Smooth muscle cell (in vitro differentiated cells): ENCODE measurements around the gene LARGE1. TPM values are rescaled to one million over a fixed set of nuclear protein-coding genes. Genes with fewer than 3 reads are reported as not detected.

ENCODE experiments used
- DNase-seq: peaks from one replicate; lab custom pipeline; 2025; ENCODE audit not compliant: unreplicated experiment; lab: John Stamatoyannopoulos, UW
- H2AFZ ChIP-seq: fragments of 200-600 bp; sonication (generic); 2 replicates; pipeline ENCODE4 v1.6.0; 2016; ENCODE audit warnings: antibody characterized with exemption, low read depth, mild to moderate bottlenecking
- H3F3A ChIP-seq: fragments of 200-600 bp; sonication (generic); 2 replicates; pipeline ENCODE4 v1.6.0; 2017; ENCODE audit warnings: antibody characterized with exemption, low read depth
- H3K27ac ChIP-seq: fragments of 200-600 bp; sonication (generic); 2 replicates; pipeline ENCODE4 v1.5.1; 2016; ENCODE audit warnings: low read depth, mild to moderate bottlenecking
- H3K27me3 ChIP-seq: fragments of 200-600 bp; sonication (generic); 2 replicates; pipeline ENCODE4 v1.6.1; 2016; ENCODE audit warnings: low read depth, mild to moderate bottlenecking
- H3K36me3 ChIP-seq: fragments of 200-600 bp; sonication (generic); 2 replicates; pipeline ENCODE4 v1.5.1; 2016; ENCODE audit warnings: low read depth
- H3K4me1 ChIP-seq: fragments of 200-600 bp; sonication (generic); 2 replicates; pipeline ENCODE4 v1.5.1; 2016; ENCODE audit warnings: low read depth
- H3K4me2 ChIP-seq: fragments of 200-600 bp; sonication (generic); 2 replicates; pipeline ENCODE4 v1.6.0; 2016; ENCODE audit warnings: mild to moderate bottlenecking
- H3K4me3 ChIP-seq: fragments of 200-600 bp; sonication (generic); 2 replicates; pipeline ENCODE4 v1.5.1; 2016; ENCODE audit warnings: mild to moderate bottlenecking
- H3K79me2 ChIP-seq: fragments of 200-600 bp; sonication (generic); 2 replicates; pipeline ENCODE4 v1.6.0; 2016; ENCODE audit warnings: low read depth, mild to moderate bottlenecking
- H3K9ac ChIP-seq: fragments of 200-600 bp; sonication (generic); 2 replicates; pipeline ENCODE4 v1.6.0; 2016; ENCODE audit warnings: low read depth
- H3K9me3 ChIP-seq: fragments of 200-600 bp; sonication (generic); replicated peaks from 2 replicates; pipeline ENCODE4 v1.5.1; 2016; ENCODE audit warnings: low read depth
- H4K20me1 ChIP-seq: fragments of 200-600 bp; sonication (generic); 2 replicates; pipeline ENCODE4 v1.6.0; 2016; ENCODE audit warnings: low read depth
- CTCF ChIP-seq: fragments of 200-600 bp; sonication (generic); IDR thresholded peaks from 2 replicates; pipeline ENCODE4 v1.5.1; 2017; ENCODE audit warnings: borderline replicate concordance, mild to moderate bottlenecking, antibody characterized with exemption; ENCODE audit not compliant: insufficient read depth, poor library complexity, severe bottlenecking
- WGBS: methylation state at CpG from one replicate; pipeline ENCODE4 v1.1.7; 2016; ENCODE audit warnings: low lambda C conversion rate; 5-methylcytosine and 5-hydroxymethylcytosine counted together
- polyA plus RNA-seq: library from polyadenylated mRNA; unstranded; fragments of >200 nt; fragmentation: Nextera tagmentation; extraction: Ambion mirVana; gene quantifications from 2 replicates; pipeline ENCODE4 v1.2.1, GENCODE V29; 2016
- total RNA-seq: library from RNA; depleted of rRNA; stranded (reverse); fragments of >200 nt; gene quantifications from 2 replicates; pipeline ENCODE4 v1.2.3, GENCODE V29; 2014

Gene LARGE1
- total and polyA plus RNA-seq, 2 experiments from 2014 or later, result 11.9 to 18.0 TPM

GRCh38 chr22:33891455-33891854 lies 28.8 kb downstream of the LARGE1 start:
- Histone ChIP-seq H3K9ac (no peak overlapping the region), H2AFZ (no peak overlapping the region), H3K79me2 (peaks cover 6% of the 10 kb centered on the region), H3K27me3 (no peaks in the 10 kb centered on the region), H3K27ac (no peak overlapping the region), H3K4me3 (no peak overlapping the region), H4K20me1 (peaks cover 55% of the 10 kb centered on the region), H3F3A (no peaks in the 10 kb centered on the region), H3K36me3 (no peaks in the 10 kb centered on the region), H3K9me3 (no peaks in the 10 kb centered on the region), H3K4me1 (no peaks in the 10 kb centered on the region), H3K4me2 (no peak overlapping the region)
- TF ChIP-seq CTCF, result no peak
- WGBS, result 79% methylated on average over 5 of the region's 5 CpGs
- no peak for DNase-seq

GRCh38 chr22:33889748-33890147 lies 30.5 kb downstream of the LARGE1 start:
- H3K4me3 ChIP-seq, result no peak overlapping the region
- H3K9me3 ChIP-seq, result no peaks in the 10 kb centered on the region
- H4K20me1 ChIP-seq, result peaks cover 68% of the 10 kb centered on the region
- DNase-seq, result no peak
- H3K79me2 ChIP-seq, result peaks cover 6% of the 10 kb centered on the region
- H2AFZ ChIP-seq, result no peak overlapping the region
- no peaks in the 10 kb centered on the region for H3K27me3 ChIP-seq
- WGBS, result 98% methylated on average over 5 of the region's 5 CpGs
- no peak overlapping the region for H3K27ac ChIP-seq
- H3F3A ChIP-seq, result no peaks in the 10 kb centered on the region
- no peak for TF ChIP-seq CTCF
- H3K4me1 ChIP-seq, result no peaks in the 10 kb centered on the region
- H3K36me3 ChIP-seq, result no peaks in the 10 kb centered on the region
- no peak overlapping the region for H3K9ac ChIP-seq
- no peak overlapping the region for H3K4me2 ChIP-seq

GRCh38 chr22:33888821-33889220 lies 31.5 kb downstream of the LARGE1 start:
- Histone ChIP-seq H3K4me3 (no peak overlapping the region), H3K4me1 (no peaks in the 10 kb centered on the region), H3K79me2 (peaks cover 6% of the 10 kb centered on the region), H3F3A (no peaks in the 10 kb centered on the region), H3K9me3 (no peaks in the 10 kb centered on the region), H3K27ac (no peak overlapping the region), H3K4me2 (no peak overlapping the region), H3K27me3 (no peaks in the 10 kb centered on the region), H4K20me1 (peaks cover 67% of the 10 kb centered on the region), H3K9ac (no peak overlapping the region), H3K36me3 (no peaks in the 10 kb centered on the region), H2AFZ (no peak overlapping the region)
- no peak for DNase-seq
- WGBS, result 95% methylated on average over 4 of the region's 4 CpGs
- no peak for TF ChIP-seq CTCF

- H3K4me3 ChIP-seq, result no peak overlapping the region
- no peak for TF ChIP-seq CTCF
- 94% methylated on average over 13 of the region's 13 CpGs for WGBS
Observed at GRCh38 chr22:33887173-33887572, 33.1 kb downstream of the LARGE1 start.

More at GRCh38 chr22:33887173-33887572, 33.1 kb downstream of the LARGE1 start:
- no peaks in the 10 kb centered on the region for H3K36me3 ChIP-seq
- H2AFZ ChIP-seq, result no peak overlapping the region
- H3K4me2 ChIP-seq, result no peak overlapping the region
- no peak for DNase-seq
- H3K4me1 ChIP-seq, result no peaks in the 10 kb centered on the region
- H3F3A ChIP-seq, result no peaks in the 10 kb centered on the region
- no peaks in the 10 kb centered on the region for H3K27me3 ChIP-seq
- no peaks in the 10 kb centered on the region for H3K9me3 ChIP-seq
- no peak overlapping the region for H3K27ac ChIP-seq
- peaks cover 67% of the 10 kb centered on the region for H4K20me1 ChIP-seq
- H3K79me2 ChIP-seq, result peaks cover 3% of the 10 kb centered on the region
- no peak overlapping the region for H3K9ac ChIP-seq
